ENCODE measurements around the gene RHCE.
"Not testable (repeated sequence)": the region's sequence is repeated elsewhere in the genome, so short reads cannot be mapped to it uniquely, and the experiment has no call there.

Gene RHCE

GRCh38 chr1:25450891-25451290 is 30.3 kb upstream of the RHCE start:
- TF ChIP-seq, protein P1, sequence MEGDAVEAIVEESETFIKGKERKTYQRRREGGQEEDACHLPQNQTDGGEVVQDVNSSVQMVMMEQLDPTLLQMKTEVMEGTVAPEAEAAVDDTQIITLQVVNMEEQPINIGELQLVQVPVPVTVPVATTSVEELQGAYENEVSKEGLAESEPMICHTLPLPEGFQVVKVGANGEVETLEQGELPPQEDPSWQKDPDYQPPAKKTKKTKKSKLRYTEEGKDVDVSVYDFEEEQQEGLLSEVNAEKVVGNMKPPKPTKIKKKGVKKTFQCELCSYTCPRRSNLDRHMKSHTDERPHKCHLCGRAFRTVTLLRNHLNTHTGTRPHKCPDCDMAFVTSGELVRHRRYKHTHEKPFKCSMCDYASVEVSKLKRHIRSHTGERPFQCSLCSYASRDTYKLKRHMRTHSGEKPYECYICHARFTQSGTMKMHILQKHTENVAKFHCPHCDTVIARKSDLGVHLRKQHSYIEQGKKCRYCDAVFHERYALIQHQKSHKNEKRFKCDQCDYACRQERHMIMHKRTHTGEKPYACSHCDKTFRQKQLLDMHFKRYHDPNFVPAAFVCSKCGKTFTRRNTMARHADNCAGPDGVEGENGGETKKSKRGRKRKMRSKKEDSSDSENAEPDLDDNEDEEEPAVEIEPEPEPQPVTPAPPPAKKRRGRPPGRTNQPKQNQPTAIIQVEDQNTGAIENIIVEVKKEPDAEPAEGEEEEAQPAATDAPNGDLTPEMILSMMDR (IDR thresholded peaks at IDR 0.05; ENCODE audit: low read depth, low read length), result no peak
- TF ChIP-seq POLR2A (IDR thresholded peaks at IDR 0.05; ENCODE audit: extremely low read depth, insufficient read length) (no peak), MYC (IDR thresholded peaks at IDR 0.05; ENCODE audit: low read depth, low read length) (no peak)
- TF ChIP-seq, protein P2, sequence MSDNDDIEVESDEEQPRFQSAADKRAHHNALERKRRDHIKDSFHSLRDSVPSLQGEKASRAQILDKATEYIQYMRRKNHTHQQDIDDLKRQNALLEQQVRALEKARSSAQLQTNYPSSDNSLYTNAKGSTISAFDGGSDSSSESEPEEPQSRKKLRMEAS (IDR thresholded peaks at IDR 0.05; ENCODE audit: low read depth, low read length), result no peak
- H3K4me3 ChIP-seq (ENCODE audit: low read depth, low read length), result no peak overlapping the region
- no peak for DNase-seq (ENCODE audit: low read depth)

DNA sequence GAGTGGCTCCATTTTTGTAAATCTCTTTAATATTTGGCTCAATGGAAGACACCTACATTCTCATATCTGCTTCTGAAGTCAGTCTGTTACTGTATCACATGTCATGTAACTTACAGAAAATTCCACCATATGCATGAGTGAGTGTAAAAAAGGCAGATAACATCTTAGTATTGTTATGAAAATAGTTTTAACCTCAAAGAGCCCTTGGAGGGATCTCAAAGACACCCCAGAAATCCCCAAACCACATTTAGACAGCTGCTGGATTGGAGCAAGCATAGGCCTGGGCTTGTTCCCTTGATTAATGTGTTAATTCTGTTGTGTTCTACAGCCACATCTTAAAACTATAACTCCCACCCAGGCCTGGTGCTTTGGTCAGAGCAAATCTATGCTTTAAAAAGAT is 26.9 kb upstream of the RHCE start:
- no peak for TF ChIP-seq POLR2A (IDR thresholded peaks at IDR 0.05; ENCODE audit: extremely low read depth, insufficient read length)
- no peak for TF ChIP-seq MYC (IDR thresholded peaks at IDR 0.05; ENCODE audit: low read depth, low read length)
- TF ChIP-seq, protein P2 (IDR thresholded peaks at IDR 0.05; ENCODE audit: low read depth, low read length), result no peak
- TF ChIP-seq, protein P1 (IDR thresholded peaks at IDR 0.05; ENCODE audit: low read depth, low read length), result no peak
- H3K4me3 ChIP-seq (ENCODE audit: low read depth, low read length), result no peak overlapping the region
- DNase-seq (ENCODE audit: low read depth), result no peak

DNA sequence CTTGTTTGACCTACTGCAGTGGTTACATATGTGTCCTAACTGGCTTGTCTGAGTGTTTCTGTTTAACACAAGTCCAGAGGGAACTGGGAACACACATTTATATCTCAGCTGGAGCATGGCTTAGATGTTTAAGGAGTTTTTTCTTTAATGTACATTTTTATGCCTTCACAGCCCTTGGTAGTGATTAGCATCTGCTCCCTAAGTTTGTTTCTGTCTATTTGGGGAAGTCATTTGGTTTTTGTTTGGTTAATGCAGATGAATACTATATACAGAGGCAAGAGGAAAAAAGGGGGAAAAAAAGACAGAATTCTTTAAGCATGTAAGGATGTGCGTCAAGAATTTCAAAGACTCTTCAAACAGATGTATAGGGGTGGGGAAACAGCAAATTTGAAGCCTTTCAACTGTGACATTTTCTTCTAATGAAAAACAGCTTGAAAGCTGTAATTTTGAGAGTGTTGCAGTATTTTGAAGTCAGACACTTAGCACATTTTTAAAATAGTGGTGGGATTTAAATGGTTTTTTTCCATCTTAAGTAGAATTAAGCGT is 25.4 kb upstream of the RHCE start:
- no peak overlapping the region for H3K4me3 ChIP-seq (ENCODE audit: low read depth, low read length)
- DNase-seq (ENCODE audit: low read depth), result no peak
- no peak for TF ChIP-seq MYC (IDR thresholded peaks at IDR 0.05; ENCODE audit: low read depth, low read length)

GRCh38 chr1:25444604-25445003 is 24.0 kb upstream of the RHCE start:
- not testable (repeated sequence) for H3K4me3 ChIP-seq (ENCODE audit: low read depth, low read length); DNase-seq (ENCODE audit: low read depth)

DNA sequence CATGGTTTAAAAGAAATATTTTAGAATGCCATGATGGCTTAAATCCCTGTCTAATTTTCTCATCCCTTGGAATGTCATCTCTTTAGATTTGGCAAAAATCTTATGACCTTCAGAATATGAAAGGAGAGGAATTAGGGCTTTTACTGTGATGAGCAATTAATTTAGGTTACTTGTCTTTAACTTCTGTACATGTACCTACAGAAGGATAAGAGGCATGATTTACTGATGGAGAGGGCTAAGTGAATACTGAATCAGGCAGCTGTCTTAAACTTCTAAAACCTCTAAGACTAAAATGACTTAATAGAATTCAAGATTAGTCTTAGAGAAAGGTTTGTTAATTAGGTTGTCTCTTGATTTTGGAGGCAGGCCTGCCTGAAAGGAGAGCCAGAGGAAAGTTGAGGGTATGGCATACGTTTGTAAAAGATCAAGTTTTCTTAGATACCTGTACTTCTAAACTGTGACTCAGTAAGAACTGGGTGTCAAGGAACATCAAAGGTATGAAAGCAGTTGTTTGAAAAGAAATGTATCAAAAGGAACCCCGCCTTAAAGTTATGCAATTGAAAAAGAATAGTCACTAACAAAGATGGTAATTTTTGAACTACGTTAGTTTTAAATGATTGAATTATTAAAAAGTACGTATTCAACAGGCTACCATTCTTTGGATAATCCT is 22.5 kb upstream of the RHCE start:
- H3K4me3 ChIP-seq (ENCODE audit: low read depth, low read length), result no peak overlapping the region
- TF ChIP-seq POLR2A (IDR thresholded peaks at IDR 0.05; ENCODE audit: extremely low read depth, insufficient read length), result no peak
- TF ChIP-seq, protein P2 (IDR thresholded peaks at IDR 0.05; ENCODE audit: low read depth, low read length), result no peak
- TF ChIP-seq MYC (IDR thresholded peaks at IDR 0.05; ENCODE audit: low read depth, low read length), result no peak
- TF ChIP-seq, protein P1 (IDR thresholded peaks at IDR 0.05; ENCODE audit: low read depth, low read length), result no peak
- no peak for DNase-seq (ENCODE audit: low read depth)

GRCh38 chr1:25442178-25442577 is 21.6 kb upstream of the RHCE start:
- no peak overlapping the region for H3K4me3 ChIP-seq (ENCODE audit: low read depth, low read length)
- no peak for DNase-seq (ENCODE audit: low read depth)
- TF ChIP-seq, protein P2 (IDR thresholded peaks at IDR 0.05; ENCODE audit: low read depth, low read length), result no peak
- TF ChIP-seq, protein P1 (IDR thresholded peaks at IDR 0.05; ENCODE audit: low read depth, low read length), result no peak
- TF ChIP-seq POLR2A (IDR thresholded peaks at IDR 0.05; ENCODE audit: extremely low read depth, insufficient read length) (no peak), MYC (IDR thresholded peaks at IDR 0.05; ENCODE audit: low read depth, low read length) (no peak)

DNA sequence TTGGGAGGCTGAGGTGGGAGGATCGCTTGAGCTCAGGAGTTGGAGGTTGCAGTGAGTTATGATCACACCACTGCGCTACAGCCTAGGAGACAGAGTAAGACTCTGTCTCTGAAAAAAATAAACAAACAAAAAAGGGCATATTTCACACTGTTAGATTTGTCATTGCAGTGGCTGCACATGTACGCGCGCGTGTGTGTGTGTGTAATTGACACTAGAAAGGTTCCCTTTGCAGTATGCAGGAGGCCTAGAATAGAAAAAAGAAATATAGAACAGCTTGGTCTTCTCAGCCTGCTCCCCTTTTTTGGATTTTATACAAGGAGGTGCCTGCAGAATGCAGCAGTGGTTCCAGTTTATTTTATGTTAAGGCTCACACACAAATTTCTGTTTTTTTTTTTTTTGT is 18.7 kb upstream of the RHCE start:
- DNase-seq (ENCODE audit: low read depth), result no peak
- TF ChIP-seq POLR2A (IDR thresholded peaks at IDR 0.05; ENCODE audit: extremely low read depth, insufficient read length), result no peak
- TF ChIP-seq MYC (IDR thresholded peaks at IDR 0.05; ENCODE audit: low read depth, low read length), result no peak
- TF ChIP-seq, protein P1 (IDR thresholded peaks at IDR 0.05; ENCODE audit: low read depth, low read length), result no peak
- TF ChIP-seq, protein P2 (IDR thresholded peaks at IDR 0.05; ENCODE audit: low read depth, low read length), result no peak
- H3K4me3 ChIP-seq (ENCODE audit: low read depth, low read length), result no peak overlapping the region

Data from NB4 (cell line).